GM21381 (cell line): Measurements from ENCODE around the gene CTDSP1.
A peak's percentile ranks its signal among the peaks of the same experiment; 100 is the strongest.

Source experiments
- ATAC-seq: cut with Tn5 transposase; IDR thresholded peaks from one replicate; pipeline ENCODE4 v1.9.1; 2021; ENCODE audit warnings: mild to moderate bottlenecking, moderate library complexity; ENCODE audit not compliant: unreplicated experiment

Gene CTDSP1, protein sequence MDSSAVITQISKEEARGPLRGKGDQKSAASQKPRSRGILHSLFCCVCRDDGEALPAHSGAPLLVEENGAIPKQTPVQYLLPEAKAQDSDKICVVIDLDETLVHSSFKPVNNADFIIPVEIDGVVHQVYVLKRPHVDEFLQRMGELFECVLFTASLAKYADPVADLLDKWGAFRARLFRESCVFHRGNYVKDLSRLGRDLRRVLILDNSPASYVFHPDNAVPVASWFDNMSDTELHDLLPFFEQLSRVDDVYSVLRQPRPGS

GRCh38 chr2:218399391-218400166 lies at the start of gene CTDSP1:
Gene CTDSP1, plus strand, starts transcription at chr2:218399868. Its CDS starts 223 bp downstream, at chr2:218400091.
- peak; percentile 39 for ATAC-seq

- ATAC-seq, result no peak
These were observed 45.6 kb upstream of the CTDSP1 start for GRCh38 chr2:218354045-218354444.

DNA sequence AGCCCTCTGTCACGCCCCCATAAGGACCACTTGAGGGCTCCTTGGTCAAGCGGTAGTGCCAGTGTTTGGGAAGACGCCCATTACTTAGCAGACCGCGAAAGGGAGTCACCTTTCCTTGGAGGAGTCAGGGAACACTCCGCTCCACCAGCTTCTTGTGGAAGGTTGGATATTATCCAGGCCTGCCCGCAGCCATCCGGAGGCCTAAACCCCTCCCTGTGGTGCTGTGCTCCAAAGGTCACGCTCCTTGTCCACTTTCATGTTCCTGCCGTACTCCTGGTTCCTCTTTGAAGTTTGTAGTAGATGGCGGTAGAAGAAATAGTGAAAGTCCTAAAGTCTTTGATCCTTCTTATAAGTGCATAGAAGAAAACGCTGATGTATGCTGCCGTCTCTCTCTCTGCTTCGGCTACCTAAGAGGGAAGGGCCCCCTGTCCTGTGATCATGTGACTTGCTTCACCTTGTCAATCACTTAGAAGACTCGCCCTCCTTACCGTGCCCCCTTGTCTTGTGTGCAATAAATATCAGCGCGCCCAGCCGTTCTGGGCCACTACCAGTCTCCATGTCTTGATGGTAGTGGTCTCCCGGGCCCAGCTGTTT lies 44.7 kb upstream of the CTDSP1 start:
- no peak for ATAC-seq

GRCh38 chr2:218357236-218358177 lies 42.2 kb upstream of the CTDSP1 start:
- ATAC-seq, result no peak

DNA sequence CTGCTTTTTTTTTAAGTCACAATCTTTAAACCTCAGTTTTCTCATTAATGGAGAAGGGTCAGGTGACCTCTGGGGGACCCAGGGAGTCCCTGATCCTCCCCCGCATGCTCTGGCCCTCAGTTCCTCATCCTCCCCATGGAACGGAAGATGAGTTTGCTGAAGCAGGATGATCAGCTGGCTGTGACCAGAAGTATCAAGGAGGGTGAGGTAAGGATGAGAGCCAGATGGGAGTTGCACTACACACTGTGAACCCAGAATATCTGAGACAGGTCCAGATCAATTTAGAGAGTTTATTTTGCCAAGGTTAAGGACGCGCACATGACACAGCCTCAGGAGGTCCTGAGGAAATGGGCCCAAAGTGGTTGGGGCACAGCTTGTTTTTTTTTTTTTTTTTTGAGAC lies 39.2 kb upstream of the CTDSP1 start:
- ATAC-seq, result no peak

GRCh38 chr2:218362606-218363005 lies 37.1 kb upstream of the CTDSP1 start:
- ATAC-seq, result no peak

DNA sequence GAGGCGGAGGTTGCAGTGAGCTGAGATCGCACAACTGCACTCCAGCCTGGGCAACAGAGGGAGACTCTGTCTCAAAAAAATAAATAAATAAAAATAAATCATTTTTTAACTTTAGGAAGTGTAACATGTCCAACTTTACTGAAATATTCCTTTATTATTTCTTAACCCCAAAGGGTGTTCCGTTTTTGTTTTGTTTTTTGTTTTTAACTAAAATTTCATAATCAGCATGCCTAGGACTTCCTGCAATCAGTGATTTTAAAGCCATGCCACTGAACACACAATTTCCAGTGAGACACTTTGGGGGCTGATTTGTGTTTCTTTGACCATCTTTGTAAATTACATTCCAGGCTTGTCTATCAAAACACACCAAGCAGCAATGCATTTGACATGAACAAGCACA lies 35.9 kb upstream of the CTDSP1 start:
- ATAC-seq, result no peak

- ATAC-seq, result no peak
These were observed 35.5 kb upstream of the CTDSP1 start for GRCh38 chr2:218364196-218364595.

GRCh38 chr2:218366621-218367414 lies 32.9 kb upstream of the CTDSP1 start:
- ATAC-seq, result no peak

- ATAC-seq, result peak; percentile 98
These were observed 32.1 kb upstream of the CTDSP1 start for GRCh38 chr2:218367415-218368149.

GRCh38 chr2:218368150-218368528 lies 31.5 kb upstream of the CTDSP1 start:
- no peak for ATAC-seq

GRCh38 chr2:218368621-218369153 lies 31.0 kb upstream of the CTDSP1 start:
- no peak for ATAC-seq

GRCh38 chr2:218369330-218369729 lies 30.3 kb upstream of the CTDSP1 start:
- ATAC-seq, result no peak

GRCh38 chr2:218370410-218371063 lies 29.1 kb upstream of the CTDSP1 start:
- ATAC-seq, result no peak

DNA sequence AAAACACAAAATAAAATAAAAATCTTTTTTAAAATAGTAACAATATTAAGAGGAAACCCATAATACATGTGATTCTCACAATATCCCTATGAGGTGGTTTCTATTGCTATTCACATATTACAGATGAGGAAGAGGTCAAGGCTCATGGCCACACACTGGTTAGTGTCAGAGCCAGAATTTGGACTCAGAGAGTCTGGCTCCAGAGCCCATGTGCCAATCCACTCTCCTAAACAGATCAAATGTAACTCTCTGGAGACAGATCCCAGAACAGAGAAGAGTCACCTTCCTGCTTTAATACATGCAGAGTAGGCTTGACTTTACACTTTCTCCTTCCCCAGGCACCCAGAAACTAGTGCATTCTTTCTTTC lies 27.7 kb upstream of the CTDSP1 start:
- ATAC-seq, result no peak

DNA sequence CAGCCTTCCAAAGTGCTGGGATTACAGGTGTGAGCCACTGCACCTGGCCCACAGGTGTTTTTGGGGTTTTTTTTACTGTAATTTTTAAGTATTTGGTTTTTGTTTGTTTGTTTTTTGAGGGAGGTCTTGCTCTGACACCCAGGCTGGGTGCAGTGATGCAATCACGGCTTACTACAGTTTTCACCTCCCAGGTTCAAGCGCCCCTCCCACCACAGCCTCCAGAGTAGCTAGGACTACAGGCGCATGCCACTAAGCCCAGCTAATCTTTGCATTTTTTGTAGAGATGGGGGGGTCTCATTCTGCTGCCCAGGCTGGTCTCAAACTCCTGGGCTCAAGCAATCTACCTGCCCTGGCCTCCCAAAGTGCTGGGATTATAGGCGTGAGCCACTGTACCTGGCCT lies 24.9 kb upstream of the CTDSP1 start:
- no peak for ATAC-seq

GRCh38 chr2:218375212-218375611 lies 24.5 kb upstream of the CTDSP1 start:
- ATAC-seq, result no peak

DNA sequence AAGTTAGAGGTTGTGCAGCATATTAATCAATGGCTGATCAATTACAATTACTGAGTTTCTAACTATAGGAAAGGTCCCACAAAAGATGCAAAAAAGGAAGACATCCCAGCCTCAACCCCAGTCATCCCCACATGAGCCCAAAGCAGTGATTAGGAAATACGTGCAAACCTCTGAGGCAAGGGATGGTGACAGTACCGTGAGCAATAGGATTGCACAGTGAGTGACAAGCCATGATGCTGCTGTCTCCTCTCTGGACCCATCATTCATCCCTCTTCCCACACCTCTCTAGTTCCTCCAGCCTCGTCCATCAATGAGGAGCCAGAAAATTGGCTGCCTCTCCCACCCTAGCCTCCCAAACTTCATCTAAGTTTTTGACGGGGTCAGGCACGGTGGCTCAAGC lies 21.6 kb upstream of the CTDSP1 start:
- ATAC-seq, result no peak

DNA sequence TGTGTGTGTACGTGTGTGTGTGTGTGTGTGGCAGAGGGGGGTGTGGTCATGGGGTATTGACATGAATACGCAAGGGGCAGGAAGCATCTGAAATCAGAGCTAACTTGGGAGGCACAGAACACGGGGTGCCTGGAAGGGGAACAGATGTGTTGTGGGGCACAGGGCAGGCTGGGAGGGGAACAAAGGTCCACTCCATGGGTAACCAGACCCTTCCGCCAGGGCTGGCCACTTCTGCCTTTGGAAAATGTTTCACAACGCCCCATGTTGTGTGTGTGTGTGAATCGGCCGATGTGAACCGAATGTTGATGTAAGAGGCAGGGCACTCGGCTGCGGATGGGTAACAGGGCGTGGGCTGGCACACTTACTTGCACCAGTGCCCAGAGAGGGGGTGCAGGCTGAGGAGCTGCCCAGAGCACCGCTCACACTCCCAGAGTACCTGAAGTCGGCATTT lies 17.7 kb upstream of the CTDSP1 start, which contains the start of gene SLC11A1:
Gene SLC11A1 (plus strand): TSS at position 358 of the 451 bp plus-strand sequence. CDS start 96 bp downstream, outside the sequence.
- no peak for ATAC-seq
